ENCODE results near the gene PCNX3.

DNA sequence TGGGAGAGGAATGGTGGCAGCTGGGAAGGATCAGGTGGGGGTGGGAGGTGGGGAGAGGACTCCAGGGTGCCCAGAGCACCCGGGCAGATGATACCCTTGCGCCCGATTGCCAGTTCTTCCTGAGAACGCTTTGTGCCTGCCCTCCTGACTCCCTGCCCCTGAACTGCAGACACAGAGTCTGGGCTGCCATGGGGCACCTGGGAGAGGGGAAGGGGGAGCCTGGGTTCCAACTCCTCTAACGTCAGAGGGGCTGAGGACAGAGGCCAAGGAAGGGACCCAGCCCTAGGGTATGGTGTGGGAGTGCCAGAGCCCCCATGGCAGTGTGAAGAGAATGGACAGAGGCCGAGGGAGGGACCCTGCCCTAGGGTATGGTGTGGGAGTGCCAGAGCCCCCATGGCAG is 19.1 kb upstream of the PCNX3 start:
- TF ChIP-seq, protein P1, sequence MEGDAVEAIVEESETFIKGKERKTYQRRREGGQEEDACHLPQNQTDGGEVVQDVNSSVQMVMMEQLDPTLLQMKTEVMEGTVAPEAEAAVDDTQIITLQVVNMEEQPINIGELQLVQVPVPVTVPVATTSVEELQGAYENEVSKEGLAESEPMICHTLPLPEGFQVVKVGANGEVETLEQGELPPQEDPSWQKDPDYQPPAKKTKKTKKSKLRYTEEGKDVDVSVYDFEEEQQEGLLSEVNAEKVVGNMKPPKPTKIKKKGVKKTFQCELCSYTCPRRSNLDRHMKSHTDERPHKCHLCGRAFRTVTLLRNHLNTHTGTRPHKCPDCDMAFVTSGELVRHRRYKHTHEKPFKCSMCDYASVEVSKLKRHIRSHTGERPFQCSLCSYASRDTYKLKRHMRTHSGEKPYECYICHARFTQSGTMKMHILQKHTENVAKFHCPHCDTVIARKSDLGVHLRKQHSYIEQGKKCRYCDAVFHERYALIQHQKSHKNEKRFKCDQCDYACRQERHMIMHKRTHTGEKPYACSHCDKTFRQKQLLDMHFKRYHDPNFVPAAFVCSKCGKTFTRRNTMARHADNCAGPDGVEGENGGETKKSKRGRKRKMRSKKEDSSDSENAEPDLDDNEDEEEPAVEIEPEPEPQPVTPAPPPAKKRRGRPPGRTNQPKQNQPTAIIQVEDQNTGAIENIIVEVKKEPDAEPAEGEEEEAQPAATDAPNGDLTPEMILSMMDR (IDR thresholded peaks at IDR 0.05 in 2 of 3, conservative IDR thresholded peaks at IDR 0.05 in 1 of 3; ENCODE audit: borderline replicate concordance in 1 of 3, insufficient read depth in 1 of 3, low read depth in 2 of 3, low read length in 2 of 3), result no peak
- TF ChIP-seq POLR2AphosphoS5 (IDR thresholded peaks at IDR 0.05; ENCODE audit: low read depth, low read length) (no peak), POLR2A (IDR thresholded peaks at IDR 0.05; ENCODE audit: borderline replicate concordance, extremely low read depth, insufficient read depth, insufficient read length) (no peak)

All from HCT116 (cell line).